Fibroblast of mammary gland (primary cell): ENCODE measurements around the gene GMDS.
A peak's percentile ranks its signal among the peaks of the same experiment; 100 is the strongest.

Experiments
- DNase-seq: peaks from one replicate; pipeline ENCODE4 v3.0.0-alpha.2; 2010; ENCODE audit warnings: low read depth
- H3K4me3 ChIP-seq: 2 replicates; pipeline ENCODE4 v1.5.1; 2011; ENCODE audit warnings: low read depth, mild to moderate bottlenecking, low read length, moderate library complexity; ENCODE audit not compliant: control insufficient read depth
- CTCF ChIP-seq: conservative IDR thresholded peaks from 2 replicates; pipeline ENCODE4 v1.5.1; 2011; ENCODE audit warnings: low read depth, low read length, inconsistent platforms; ENCODE audit not compliant: control insufficient read depth, insufficient read depth

Gene GMDS

GRCh38 chr6:1893470-1894130, 351.8 kb downstream of the GMDS start:
- peak; percentile 12 for TF ChIP-seq CTCF
- no peak for DNase-seq
- no peak overlapping the region for H3K4me3 ChIP-seq

GRCh38 chr6:1892716-1893115, 352.7 kb downstream of the GMDS start:
- DNase-seq: no peak
- H3K4me3 ChIP-seq: no peak overlapping the region
- TF ChIP-seq CTCF: no peak

- DNase-seq: no peak
- no peak overlapping the region for H3K4me3 ChIP-seq
- TF ChIP-seq CTCF: no peak
These were observed 354.4 kb downstream of the GMDS start for GRCh38 chr6:1890987-1891386.

- no peak for DNase-seq
- TF ChIP-seq CTCF: no peak
- H3K4me3 ChIP-seq: no peak overlapping the region
These were observed 355.3 kb downstream of the GMDS start for GRCh38 chr6:1890071-1890470.

GRCh38 chr6:1885576-1886011, 359.8 kb downstream of the GMDS start:
- H3K4me3 ChIP-seq: no peak overlapping the region
- DNase-seq: no peak
- TF ChIP-seq CTCF: no peak

- no peak overlapping the region for H3K4me3 ChIP-seq
- TF ChIP-seq CTCF: no peak
- no peak for DNase-seq
These were observed 361.1 kb downstream of the GMDS start for GRCh38 chr6:1884313-1884712.

GRCh38 chr6:1878330-1878729, 367.1 kb downstream of the GMDS start:
- H3K4me3 ChIP-seq: no peak overlapping the region
- no peak for DNase-seq
- no peak for TF ChIP-seq CTCF
